ENCODE measurements around the gene KIF21B.
"Not testable (repeated sequence)": the region's sequence is repeated elsewhere in the genome, so short reads cannot be mapped to it uniquely, and the experiment has no call there.

KIF21B gene

DNA sequence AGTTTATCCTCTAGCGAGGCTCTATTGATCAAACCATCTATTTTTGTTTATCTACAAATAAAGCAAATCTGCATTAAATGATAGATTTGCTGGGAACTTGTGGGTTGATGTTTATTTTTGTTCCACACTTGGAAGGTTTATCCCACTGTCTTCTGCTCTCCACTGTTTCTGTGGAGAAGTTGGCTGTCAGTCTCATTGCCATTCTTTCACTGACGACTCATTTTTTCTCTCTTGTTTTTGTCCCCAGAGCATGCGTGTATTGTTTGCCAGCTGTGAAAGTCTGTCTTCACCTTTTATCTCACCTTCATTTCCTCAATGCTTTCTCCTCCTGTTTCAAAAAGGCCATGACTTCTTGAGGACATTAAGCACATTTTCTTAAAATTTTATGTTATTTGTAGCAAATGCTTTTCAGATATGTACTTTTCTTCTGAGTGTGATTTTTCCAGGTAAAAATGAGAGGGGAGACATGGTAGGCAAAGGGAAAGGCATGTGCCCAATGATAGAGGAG lies 76.4 kb downstream of the KIF21B start:
- no peak for DNase-seq

DNA sequence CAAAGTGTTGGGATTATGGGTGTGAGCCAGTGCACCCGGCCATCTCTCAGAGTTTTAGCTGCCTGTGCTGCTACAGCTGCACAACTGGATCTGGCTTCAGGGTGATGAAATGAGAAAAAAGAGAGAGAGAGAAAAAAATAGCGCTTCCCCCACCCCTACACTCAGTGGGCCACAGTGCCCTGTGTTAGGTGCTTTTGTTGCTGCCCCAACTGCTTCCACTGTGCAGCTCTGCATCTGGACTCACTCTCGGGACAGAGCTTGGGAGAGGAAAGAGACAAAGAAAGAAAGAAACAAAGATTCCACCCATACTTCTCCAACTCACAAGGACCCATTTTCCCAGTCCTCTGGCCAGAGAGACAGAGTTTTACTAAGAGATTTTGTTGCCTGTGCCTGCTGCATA lies 78.4 kb downstream of the KIF21B start:
- no peak for DNase-seq

DNA sequence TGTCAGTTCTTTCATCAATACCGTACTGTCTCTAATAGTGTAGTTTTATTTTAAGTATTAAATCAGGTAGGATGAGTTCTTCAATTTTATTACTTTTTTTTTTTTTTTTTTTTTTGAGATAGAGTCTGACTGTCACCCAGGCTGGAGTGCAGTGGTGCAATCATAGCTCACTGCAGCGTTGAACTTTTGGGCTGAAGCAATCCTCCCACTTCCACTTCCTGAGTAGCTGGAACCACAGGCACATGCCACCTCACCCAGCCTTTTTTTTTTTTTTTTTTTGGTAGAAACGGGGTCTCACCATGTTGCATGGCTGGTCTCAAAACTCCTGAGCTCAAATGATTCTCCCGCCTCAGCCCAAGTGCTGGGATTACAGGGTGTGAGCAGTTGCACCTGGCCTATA lies 84.6 kb downstream of the KIF21B start:
- DNase-seq: no peak

DNA sequence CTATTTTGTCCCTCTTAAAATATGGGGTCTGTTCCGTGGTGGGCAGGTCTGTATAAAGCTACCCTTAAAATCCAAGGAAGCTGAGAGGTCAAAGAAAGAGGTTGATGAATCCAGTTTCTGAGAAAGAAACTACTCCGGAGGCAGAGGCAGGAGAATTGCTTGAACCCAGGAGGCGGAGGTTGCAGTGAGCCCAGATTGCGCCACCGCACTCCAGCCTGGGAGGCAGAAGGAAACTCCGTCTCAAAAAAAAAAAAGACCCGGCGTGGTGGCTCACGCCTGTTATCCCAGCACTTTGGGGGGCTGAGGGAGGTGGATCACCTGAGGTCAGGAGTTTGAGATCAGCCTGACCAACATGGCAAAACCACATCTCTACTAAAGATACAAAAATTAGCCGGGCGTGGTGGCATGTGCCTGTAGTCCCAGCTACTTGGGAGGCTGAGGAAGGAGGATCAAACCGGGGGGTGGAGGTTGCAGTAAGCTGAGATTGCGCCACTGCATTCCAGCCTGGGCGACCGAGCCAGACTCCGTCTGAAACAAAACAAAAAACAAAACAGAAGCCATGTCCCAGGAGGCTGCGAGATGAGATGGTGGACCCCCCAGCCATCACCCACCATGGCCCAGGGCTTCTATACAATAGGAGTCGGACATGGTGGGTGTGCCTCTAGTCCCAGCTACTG lies 88.1 kb downstream of the KIF21B start:
- DNase-seq: not testable (repeated sequence)

DNA sequence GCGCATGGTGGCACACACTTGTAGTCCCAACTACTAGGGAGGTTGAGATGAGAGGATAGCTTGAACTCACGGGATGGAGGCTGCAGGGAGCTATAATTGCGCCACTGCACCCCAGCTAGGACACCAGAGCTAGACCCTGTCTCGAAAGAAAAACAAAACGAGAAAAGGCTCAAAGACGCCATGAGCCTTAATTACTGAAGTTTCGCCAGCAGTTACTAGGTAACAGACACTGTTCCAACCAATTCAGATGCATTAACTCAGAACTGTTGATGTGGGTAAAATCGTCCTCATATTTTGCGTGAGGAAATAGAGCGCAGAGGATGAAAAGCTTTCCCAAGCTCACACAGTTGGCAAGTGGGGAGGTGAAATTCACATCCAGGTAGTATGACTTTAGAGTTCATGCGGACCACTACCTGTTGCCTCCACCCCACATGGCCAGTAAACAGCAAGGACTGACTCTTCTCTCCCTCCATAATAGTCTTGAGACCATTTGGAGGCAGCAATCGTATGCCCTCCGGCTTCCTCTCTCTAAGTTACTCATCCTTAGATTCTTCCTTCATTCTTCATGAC lies 88.8 kb downstream of the KIF21B start:
- no peak for DNase-seq

DNA sequence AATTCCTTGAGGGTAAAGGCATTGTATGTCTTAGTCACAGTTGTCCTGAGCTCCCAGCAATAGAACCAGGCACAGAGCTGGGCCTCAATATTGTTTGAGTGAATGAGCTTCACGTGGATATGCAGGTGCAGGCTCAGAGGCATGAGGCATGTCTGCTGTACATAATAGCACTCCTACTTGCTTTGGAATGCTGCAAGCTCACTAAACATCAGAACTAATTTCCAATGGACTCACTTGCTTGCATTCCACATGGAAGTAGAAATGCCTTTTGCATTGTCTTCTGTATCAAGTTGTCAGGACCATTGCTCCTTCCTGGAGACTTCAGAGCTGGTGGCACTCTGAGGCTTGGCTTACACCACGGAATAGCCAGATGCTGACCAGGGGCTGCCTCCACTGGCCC lies 91.7 kb downstream of the KIF21B start:
- no peak for DNase-seq

DNA sequence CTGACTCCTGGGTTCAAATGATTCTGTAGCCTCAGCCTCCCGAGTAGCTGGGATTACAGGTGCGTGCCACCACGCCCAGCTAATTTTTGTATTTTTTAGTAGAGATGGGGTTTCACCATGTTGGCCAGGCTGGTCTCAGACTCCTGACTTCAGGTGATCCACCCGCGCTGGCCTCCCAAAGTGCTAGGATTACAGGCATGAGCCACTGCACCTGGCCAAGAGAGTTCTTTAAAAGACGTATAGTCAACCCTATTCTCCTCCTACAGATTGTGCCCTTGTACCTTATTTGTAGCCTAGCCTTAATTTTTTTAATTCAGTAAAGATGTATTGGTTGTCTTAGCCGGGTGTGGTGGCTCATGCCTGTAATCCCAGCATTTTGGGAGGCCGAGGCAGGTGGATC lies 93.2 kb downstream of the KIF21B start:
- not testable (repeated sequence) for DNase-seq

DNA sequence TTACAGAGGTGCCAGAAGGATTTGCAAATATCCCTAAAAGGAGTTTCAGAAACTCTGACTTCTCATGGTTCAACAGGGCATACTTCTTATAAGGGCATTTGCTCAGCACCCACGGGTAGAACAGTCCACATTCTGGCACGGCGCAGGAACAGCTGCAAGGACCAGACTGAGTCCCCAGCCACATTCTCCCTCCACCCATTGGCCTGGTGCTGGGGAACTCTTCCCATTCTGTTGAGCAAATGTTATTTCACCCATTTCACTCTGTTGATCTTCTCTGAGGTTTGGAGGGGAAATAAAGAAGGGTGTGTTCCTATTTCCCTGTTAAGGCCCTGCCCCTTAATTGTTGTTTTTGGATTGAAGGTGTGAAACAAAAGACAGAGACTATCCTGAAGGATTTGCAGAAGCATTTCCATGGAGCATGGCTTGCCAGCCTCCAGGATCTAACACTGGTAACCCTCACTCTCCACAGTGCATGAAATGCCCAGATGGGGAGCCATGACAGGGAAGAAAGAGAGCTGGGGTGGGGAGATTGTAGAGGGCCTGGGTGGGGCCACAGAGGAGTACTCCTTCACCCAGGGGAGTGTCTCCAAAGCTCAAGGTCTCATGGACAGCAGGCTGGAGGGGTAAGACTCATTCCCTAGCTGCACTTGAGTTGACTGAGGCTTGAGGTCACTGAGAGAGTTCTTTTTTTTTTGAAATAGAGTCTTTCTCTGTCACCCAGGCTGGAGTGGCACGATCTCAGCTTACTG lies 93.8 kb downstream of the KIF21B start:
- no peak for DNase-seq

DNA sequence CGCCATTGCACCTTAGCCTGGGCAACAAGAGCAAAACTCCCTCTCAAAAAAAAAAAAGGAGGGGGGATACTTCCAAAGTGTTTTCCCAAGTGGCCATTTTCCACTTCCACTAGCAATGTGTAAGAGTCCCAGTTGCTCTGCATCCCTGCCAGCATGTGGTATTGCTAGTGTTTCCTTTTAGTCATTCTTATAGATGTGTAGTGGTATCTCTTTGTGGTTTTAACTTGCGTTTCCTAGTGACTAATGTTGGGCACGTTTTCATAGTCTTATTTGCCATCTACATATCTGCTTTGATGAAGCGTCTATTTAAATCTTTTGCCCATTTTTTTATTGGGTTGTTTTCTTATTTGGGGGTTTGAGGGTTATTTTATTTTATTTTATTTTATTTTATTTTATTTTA lies 97.7 kb downstream of the KIF21B start:
- DNase-seq: no peak

DNA sequence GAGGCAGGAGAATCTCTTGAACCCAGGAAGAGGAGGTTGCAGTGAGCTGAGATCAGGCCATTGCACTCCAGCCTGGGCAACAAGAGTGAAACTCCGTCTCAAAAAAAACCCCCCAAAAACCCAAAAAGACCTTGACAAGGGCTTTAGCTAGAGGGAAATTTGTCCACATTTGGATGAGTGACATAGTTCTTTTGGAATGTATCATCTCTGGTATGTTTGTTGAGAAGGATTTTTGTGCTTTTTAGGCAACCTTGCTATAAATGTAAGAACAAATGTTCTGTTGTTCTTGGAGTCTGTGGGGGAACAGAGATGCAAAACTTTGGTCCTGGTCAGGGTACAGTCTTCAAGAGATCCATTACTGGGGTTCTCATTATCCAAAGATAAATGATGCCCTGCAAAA lies 99.9 kb downstream of the KIF21B start:
- DNase-seq: no peak

DNA sequence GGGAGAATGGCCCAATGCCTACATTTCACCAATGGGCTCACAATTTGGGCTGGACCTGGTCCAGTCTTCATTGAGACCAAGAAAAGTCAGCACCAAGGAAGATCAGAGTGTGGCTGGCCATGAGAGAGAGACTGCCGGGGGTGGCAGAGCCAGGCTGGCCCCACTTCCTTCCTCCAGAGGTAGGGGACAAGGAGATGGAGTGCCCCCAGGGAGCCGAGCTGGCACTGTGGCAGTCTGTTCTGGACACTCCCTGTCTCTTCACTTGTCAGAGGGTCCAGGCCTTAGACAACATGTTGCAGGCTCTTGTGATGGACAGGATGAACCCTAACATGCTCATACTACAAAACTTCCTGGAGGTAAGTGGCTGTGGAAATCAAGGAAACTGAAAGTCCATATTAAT lies 101.1 kb downstream of the KIF21B start:
- DNase-seq: no peak

DNA sequence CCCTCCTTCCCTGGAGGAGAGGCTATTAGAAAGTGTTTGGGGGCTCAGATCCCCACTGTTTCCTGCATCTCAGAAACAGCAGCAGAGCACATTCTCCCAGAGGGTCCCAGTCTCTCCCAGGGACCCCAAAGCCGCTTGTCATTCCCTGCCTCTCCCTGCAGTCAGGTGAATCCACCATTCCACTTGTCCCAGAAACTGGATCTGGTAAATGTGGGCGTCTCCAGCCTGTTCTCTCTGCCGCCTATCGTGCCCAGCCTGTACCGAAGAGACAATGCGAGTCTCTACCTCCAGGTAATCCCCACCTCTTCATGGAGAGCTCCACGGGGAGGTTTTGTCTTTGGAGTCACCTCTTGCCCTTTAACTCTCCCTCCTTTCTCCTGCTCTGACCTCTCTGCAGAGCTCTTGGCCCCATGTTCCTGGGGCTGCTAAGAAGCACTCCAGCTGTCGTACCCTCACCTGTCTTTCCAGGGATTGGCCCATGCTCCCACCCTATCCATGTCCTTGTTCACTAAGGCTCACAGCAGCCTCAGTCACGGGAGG lies 101.9 kb downstream of the KIF21B start:
- DNase-seq: no peak
